HG03457 (cell line): Measurements from ENCODE around the gene STXBP5L.
"Not testable (repeated sequence)": the region's sequence is repeated elsewhere in the genome, so short reads cannot be mapped to it uniquely, and the experiment has no call there.

ENCODE experiments used
- ATAC-seq: cut with Tn5 transposase; IDR thresholded peaks from one replicate; pipeline ENCODE4 v1.9.1; 2021; ENCODE audit warnings: moderate number of reproducible peaks; ENCODE audit not compliant: unreplicated experiment

Gene STXBP5L

DNA sequence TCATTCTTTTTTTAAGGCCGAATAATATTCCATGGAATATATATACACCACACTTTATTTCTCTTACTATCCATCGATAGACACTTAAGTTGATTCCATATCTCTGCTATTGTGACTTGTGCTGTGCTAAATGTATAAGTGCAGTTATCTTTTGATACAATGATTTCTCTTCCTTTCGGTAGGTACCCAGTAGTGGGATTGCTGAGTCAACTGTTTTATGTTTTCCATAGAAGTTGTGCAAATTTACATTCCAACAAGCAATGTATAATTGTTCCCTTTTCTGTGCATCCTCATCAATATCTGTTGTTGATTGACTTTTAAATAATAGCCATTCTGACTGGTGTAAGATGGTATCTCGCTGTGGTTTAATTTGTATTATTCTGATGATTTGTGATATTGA lies 81.0 kb downstream of the STXBP5L start:
- no peak for ATAC-seq

- no peak for ATAC-seq
These were observed 110.9 kb downstream of the STXBP5L start for GRCh38 chr3:121018917-121019321.

GRCh38 chr3:121063628-121064027 lies 155.6 kb downstream of the STXBP5L start:
- ATAC-seq, result no peak

GRCh38 chr3:121064121-121064520 lies 156.1 kb downstream of the STXBP5L start:
- no peak for ATAC-seq

GRCh38 chr3:121072133-121072532 lies 164.1 kb downstream of the STXBP5L start:
- ATAC-seq, result no peak

- no peak for ATAC-seq
These were observed 165.0 kb downstream of the STXBP5L start for GRCh38 chr3:121073011-121073410.

- no peak for ATAC-seq
These were observed 167.2 kb downstream of the STXBP5L start for GRCh38 chr3:121075191-121075590.

- not testable (repeated sequence) for ATAC-seq
These were observed 170.5 kb downstream of the STXBP5L start for GRCh38 chr3:121078378-121079101.

DNA sequence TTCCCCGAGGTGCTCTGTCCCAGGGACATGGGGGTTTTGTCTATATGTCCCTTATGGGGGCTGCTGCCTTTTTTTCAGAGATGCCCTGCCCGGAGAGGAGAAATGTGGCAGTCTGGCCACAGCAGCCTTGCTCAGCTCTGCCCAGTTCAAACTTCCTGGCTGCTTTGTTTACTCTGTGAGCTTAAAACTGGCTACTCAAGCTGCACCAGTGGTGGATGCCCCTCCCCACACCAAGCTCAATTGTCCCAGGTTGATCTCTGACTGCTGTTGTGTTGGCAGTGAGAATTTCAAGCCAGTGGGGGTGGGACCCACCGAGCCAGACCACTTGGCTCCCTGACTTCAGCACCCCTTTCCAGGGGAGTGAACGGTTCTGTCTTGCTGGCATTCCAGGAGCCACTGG lies 188.9 kb downstream of the STXBP5L start:
- no peak for ATAC-seq

DNA sequence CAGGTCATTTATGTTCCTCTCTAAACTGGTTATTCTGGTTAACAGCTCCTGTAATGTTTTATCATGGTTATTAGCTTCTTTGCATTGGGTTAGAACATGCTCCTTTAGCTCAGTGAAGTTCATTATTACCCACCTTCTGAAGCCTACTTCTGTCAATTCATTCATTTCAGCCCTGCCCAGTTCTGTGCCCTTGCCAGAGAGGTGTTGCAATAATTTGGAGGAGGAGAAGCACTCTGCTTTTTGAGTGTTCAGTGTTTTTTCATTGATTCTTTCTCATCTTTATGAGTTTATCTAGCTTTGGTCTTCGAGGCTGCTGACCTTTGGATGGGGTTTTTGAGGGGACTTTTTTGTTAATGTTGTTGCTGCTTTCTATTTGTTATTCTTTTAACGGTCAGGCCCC lies 203.1 kb downstream of the STXBP5L start:
- not testable (repeated sequence) for ATAC-seq

- ATAC-seq, result no peak
These were observed 204.1 kb downstream of the STXBP5L start for GRCh38 chr3:121111914-121112612.

GRCh38 chr3:121126033-121126706 lies 218.2 kb downstream of the STXBP5L start:
- no peak for ATAC-seq

DNA sequence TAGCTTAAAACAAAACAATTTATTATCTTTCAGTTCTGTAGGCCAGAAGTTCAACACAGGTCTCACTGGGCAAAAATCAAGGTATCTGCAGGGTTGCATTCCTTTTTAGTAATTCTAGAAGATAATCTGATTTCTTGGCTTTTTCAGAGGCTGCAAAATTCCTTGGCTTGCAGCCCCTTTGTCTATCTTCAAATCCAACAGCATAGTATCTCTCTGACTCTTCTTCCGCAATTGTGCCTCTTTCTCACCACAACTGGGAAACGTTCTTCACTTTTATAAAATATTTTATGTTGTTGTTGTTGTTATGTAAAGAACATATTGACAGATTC lies 218.7 kb downstream of the STXBP5L start:
- no peak for ATAC-seq

DNA sequence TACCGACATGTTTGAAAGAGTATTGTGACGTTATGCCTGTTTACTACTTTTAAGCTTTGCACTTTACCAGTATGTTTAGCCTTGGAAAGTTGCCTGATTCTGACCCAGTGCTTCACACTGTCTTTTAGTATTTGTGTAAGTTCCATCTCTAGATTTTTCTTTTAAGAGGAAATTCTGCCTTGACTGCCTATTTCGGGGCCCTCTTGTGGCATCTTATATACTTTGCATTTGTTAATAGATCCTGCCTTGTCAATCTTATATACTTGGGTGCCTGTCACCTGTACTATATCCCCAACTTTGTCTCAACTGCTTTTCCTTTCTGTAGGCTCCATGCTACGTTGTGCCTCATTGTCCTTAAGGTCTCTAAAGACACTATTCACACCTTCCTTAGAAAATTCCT lies 244.6 kb downstream of the STXBP5L start:
- ATAC-seq, result no peak

- no peak for ATAC-seq
These were observed 245.8 kb downstream of the STXBP5L start for GRCh38 chr3:121153851-121154250.

GRCh38 chr3:121155028-121155427 lies 247.0 kb downstream of the STXBP5L start:
- ATAC-seq, result no peak

DNA sequence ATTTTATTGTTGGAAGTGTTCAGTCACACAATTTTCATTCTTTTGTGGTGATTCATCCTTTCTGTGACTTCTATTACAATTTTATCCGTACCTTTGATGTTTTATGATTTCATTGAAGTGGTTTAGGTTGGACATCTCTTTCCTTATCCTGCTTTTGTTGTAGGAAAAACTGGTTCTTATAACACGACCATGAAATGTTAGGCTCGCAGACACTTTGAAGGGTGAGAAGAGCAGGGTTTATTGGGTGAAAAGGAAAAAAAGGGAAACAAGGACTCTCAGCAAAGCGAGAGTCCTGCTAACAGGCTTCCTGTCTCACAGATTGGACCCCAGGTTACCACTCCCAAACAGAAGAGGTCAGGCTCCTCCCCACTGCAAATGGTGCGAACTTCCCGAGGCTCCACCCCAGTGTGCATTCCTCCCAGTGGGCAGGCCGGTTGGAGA lies 257.4 kb downstream of the STXBP5L start:
- no peak for ATAC-seq

DNA sequence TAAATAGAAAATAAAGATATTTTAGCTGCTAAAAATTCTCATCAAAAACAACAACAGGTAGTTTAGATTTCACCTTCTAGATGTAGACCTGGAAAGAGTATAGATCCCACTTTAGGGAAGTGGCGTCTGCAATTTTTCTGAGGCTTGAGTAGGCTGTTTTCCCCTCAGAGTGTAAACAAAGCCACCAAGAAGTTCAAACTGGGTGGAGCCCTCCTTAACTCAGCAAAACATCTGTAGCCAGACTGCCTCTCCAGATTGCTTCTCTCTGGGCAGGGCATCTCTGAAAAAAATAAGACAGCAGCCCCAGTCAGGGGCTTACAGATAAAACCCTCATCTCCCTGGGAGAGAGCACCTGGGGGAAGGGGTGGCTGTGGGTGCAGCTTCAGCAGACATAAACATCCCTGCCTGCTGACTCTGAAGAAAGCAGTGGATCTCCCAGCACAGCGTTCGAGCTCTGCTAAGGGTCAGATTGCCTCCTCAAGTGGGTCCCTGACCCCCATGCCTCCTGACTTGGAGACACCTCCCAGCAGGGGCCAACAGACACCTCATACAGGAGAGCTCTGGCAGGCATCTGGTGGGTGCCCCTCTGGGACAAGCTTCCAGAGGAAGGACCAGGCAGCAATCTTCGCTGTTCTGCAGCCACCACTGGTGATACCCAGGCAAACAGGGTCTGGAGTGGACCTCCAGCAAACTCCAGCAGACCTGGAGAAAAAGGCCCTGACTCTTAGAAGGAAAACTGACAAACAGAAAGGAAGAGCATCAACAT lies 259.6 kb downstream of the STXBP5L start:
- no peak for ATAC-seq

GRCh38 chr3:121175083-121175482 lies 267.1 kb downstream of the STXBP5L start:
- ATAC-seq, result no peak

DNA sequence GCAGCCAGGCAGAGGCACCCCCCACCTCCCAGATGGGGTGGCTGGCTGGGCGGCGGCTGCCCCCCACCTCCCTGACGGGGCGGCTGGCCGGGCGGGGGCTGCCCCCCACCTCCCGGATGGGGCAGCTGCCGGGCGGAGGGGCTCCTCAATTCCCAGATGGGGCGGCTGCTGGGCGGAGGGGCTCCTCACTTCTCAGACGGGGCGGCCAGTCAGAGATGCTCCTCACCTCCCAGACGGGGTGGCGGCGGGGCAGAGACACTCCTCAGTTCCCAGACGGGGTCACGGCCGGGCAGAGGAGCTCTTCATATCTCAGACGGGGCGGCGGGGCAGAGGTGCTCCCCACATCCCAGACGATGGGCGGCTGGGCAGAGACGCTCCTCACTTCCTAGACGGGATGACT lies 282.6 kb downstream of the STXBP5L start:
- not testable (repeated sequence) for ATAC-seq

GRCh38 chr3:121202573-121202972 lies 294.6 kb downstream of the STXBP5L start:
- no peak for ATAC-seq
